Endometrial microvascular endothelial cells (primary cell): ENCODE data around the gene CACYBP. TPM values are rescaled to one million over a fixed set of nuclear protein-coding genes. Genes with fewer than 3 reads are reported as not detected.

ENCODE experiments used
- in situ Hi-C: cut with HindIII; loops from 2 replicates; pipeline ENCODE4 v1.10.0; 2017; ENCODE audit warnings: low sequenced_read_pairs, low pct_unique_long_range_greater_than_20kb; ENCODE audit errors: inconsistent ontology term
- total RNA-seq: library from RNA; depleted of rRNA; stranded (reverse); fragments of >200 nt; gene quantifications from one replicate; pipeline ENCODE4 v1.2.3, GENCODE V29; 2015; ENCODE audit errors: inconsistent ontology term

The CACYBP gene
- total RNA-seq, 1 donor from 2014 or later, result 201 TPM

- in situ Hi-C loops, result no loop called here
These were observed 29.8 kb upstream of the CACYBP start for GRCh38 chr1:174969977-174970376.

DNA sequence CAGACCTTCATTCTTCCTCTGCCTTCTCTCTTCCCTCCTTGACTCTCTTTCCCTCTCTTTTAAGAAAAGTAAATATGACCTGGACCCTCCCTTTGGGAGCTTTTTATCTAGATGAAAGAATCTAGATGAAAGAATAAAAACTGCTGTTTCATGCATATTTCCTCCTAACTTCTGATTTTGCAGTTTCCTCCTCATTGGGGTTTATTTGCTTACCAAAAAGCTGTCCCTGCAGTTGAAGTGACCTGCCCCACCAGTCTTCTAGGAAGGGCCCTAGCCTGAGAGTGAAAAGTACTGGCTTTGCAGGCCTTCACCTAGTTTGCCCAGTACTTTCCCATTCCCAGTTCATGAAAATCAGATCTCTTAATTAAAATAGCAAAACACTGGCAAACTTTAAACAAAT is 28.3 kb upstream of the CACYBP start:
- in situ Hi-C loops, result no loop called here

DNA sequence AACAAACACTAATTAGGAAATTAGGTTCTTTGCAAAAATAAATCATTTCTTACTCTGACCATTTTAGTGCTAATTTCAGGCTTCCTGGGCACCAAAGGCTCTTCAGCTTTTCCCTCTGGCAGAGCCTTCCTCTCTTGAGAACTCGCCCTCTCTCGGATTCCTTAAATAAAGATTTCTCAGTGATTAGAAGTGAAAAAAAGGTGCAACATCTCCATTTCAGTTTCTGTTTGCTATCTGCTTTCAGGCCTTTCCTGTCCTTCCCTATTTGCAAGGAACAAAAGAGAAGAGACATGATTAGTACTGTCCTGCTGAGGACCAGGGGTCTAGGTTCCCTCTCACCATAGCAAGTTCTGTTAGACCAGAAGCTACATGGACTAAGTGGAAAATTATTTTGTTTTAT is 27.8 kb upstream of the CACYBP start:
- in situ Hi-C loops, result no loop called here

DNA sequence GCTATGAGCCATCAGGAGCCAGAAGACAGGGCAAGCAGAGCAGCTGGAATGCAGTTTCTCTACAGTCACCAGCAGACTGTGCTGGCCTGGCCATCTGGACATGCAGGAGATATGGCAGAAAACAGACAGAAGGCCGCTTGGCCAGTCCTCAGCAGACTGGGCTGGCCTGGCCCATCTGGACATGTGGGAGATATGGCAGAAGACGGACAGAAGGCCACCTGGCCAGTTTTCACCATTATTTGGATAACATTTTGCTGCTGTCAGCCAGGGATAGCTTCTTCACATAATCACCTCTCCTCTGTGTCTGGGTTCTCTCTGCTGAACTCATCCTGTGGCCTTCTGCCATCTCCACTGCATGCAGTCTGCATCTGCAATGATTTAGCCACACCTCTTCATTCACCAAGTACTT is 25.0 kb upstream of the CACYBP start:
- in situ Hi-C loops, result no loop called here

DNA sequence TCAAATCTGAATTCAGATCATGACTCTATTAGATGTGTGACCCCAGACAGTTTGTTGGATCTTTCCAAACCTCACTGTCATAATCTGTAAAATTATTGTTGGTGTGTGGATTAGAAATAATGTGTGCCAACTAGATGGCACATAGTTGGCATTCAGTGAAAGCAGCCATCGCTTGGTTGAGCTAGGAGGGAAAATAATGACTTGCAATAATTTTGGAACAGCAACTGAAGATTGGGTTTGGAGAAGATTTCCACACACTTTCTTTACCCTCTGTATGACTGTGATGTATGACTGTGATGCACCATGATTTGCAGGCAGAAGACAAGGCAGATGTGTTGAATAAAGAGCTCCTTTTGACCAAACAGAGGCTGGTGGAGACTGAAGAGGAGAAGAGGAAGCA is 24.0 kb upstream of the CACYBP start:
- in situ Hi-C loops, result no loop called here

DNA sequence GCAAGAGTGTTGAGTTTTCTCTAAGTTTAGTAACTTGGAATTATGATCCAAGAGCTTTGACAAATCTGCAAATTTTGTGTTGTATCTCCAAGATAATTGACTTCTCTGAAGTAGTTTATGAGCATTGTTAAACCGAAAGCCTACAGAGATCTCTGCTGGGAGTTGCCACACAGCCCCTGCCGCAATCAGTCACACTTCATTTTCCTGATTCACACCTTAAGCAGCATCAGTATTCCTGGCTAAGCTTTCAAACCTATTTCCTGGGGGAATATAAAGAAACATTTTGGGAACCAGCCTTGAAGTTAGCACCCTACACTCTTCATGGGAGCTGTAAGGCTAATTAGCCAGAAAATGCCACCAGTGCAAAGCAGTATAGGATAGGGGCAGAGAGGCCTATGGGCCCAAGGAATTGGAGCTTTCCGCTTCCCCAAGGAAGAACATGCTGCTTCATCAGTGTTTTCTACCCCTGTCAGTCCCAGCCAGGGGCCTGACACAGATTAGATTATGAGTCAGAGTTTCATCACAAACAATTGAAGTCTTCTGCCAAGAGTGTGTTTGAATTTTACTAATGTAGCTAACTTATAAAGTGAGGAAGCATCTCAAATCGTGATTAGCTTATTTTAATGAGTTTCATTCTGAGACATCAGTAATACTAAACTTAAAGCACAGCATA is 23.2 kb upstream of the CACYBP start:
- in situ Hi-C loops, result no loop called here

DNA sequence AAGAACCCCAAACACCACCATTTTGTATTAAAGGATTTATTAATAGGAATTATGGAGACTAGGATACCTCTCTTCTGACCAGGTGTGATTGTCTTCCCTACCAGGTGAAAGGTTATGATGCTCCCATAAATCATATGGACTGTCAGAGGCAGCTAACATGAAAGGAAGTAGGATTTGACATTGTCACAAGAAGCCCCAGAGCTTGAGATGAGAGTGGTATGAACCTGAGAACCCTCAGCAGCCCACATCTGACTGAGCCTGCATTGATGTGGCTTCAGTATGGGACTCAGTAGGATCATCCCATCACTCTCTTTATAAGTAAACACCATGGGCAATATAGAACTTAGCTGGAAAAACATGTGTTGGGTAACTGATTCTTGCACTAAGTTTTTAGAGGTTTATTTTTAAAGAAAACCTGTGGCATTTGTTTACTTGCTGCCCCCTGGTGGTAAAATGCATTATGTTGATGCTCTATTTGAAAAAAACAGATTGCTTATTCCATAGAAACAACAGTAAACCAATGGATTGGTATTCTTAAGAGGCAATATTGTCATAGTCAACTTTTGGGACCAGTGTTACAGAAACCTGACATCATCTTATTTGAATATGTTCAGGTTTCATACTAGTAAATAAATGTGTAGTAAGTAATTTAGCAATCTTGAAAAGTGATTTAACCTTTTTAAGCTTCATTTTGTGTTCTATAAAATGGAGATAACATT is 16.6 kb upstream of the CACYBP start:
- in situ Hi-C loops, result no loop called here

DNA sequence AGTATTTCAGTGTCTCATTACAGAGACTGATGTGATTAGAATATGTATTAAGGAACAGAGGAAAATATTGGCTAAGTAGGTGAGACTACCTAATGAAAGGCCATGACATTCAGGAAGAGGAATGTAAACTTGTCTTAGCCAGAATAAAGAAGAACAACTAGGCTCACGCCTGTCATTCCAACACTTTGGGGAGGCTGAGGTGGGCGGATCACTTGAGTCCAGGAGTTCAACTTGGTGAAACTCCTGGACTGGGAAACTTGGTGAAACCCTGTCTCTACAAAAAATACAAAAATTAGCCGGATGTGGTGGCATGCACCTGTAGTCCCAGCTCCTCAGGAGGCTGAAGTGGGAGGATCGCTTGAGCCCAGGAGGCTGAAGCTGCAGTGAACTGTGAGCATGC is 14.8 kb upstream of the CACYBP start:
- in situ Hi-C loops, result no loop called here

GRCh38 chr1:174988539-174988938 is 11.2 kb upstream of the CACYBP start:
- in situ Hi-C loops, result no loop called here

- in situ Hi-C loops, result no loop called here
These were observed 10.8 kb upstream of the CACYBP start for GRCh38 chr1:174988986-174989385.

DNA sequence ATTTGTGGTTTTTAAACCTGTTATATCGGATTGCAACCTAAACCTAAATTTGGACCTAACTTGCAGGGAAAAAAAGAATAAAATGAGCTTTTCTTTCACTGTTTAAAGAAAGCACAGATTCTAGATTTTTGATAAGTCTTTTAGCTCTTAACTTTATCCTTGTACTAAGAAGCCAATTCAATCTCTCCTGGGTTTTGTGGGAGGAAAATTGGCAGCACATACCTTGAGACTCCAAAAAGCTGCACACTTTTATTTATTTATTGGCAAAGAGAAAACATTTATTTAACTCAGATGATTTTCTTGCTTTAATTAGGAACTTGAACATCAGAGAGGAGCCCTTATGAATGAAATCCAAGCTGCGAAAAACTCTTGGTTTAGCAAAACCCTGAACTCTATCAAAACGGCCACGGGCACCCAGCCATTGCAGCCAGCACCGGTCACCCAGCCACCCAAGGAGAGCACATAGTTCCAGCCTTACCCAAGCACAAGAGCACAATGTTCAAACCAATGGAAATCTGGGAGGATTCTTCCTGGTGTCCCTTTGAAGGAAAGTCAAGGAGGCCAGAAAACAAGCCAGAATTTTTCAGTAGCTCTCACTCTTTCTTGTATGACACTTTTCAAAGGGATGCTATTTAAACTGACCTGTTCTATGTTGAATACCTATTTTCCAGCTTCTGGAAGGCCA is 10.1 kb upstream of the CACYBP start:
- in situ Hi-C loops, result no loop called here

- in situ Hi-C loops, result no loop called here
These were observed 9.3 kb upstream of the CACYBP start for GRCh38 chr1:174990382-174990999.

DNA sequence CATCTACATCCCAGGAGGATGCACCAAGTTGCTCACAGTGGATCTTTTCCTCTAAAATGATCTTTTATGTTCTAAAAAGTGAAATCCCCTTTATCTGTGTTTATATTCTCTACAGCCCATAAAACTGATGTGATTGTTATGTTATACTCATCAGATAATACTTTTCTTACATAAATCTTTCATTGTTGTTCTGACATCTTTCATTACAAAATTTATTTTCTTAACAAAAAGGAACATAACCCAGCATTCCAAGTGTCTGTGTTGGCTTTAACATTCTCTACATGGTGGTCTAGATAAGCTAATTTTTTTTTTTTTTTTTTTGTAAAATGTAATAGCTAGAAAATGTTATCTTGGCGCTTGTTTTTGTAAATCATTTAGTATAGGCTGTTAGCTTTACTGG is 8.3 kb upstream of the CACYBP start:
- in situ Hi-C loops, result no loop called here

- in situ Hi-C loops, result no loop called here
These were observed 4.6 kb upstream of the CACYBP start for GRCh38 chr1:174995121-174995520.

DNA sequence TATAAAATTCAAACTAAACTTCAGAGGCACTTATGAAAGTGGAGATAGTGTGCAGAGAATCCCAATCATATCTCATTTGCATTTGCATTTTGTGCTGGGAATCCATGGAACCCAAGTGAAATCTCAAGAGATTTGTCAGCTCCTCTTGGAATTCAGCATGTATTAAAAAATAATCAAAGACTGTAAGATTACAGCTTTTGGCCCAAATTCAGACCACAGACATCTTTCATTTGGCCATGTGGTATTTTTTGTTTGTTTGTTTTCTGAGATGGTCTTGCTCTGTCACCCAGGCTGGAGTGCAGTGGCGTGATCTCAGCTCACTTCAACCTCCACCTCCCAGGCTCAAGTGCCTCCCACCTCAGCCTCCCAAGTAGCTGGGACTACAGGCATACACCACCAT is 3.8 kb upstream of the CACYBP start:
- in situ Hi-C loops, result no loop called here

DNA sequence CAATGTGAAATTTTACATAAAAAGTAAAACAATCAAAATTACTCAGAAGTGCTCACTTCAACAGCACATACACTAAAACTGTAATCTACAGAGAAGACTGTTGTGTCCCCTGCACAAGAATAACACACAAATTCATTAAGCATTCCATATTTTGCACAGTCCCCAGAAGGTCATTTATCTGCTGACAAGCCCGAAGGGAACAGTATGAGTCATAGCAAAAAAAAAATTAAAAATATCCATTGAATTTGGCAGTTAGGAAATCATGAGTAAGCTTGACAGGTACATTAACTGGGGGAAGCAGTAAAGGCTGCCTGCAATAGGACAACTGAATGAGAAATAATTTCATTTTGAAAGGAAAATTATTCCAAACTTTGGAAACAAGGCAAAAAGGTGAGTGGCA is 3.3 kb upstream of the CACYBP start:
- in situ Hi-C loops, result no loop called here

GRCh38 chr1:174997041-174997440 is 2.7 kb upstream of the CACYBP start:
- in situ Hi-C loops, result no loop called here

GRCh38 chr1:174998569-174999215 is 1.1 kb upstream of the CACYBP start:
- in situ Hi-C loops, result no loop called here

GRCh38 chr1:174999216-174999935 is 371 bp upstream of the CACYBP start:
- in situ Hi-C loops, result no loop called here
